ENCODE results near the gene TGFBR3. TPM values are rescaled to one million over a fixed set of nuclear protein-coding genes. Genes with fewer than 3 reads are reported as not detected.

TGFBR3 gene
- polyA plus RNA-seq, 1 experiment: 8.2 TPM

DNA sequence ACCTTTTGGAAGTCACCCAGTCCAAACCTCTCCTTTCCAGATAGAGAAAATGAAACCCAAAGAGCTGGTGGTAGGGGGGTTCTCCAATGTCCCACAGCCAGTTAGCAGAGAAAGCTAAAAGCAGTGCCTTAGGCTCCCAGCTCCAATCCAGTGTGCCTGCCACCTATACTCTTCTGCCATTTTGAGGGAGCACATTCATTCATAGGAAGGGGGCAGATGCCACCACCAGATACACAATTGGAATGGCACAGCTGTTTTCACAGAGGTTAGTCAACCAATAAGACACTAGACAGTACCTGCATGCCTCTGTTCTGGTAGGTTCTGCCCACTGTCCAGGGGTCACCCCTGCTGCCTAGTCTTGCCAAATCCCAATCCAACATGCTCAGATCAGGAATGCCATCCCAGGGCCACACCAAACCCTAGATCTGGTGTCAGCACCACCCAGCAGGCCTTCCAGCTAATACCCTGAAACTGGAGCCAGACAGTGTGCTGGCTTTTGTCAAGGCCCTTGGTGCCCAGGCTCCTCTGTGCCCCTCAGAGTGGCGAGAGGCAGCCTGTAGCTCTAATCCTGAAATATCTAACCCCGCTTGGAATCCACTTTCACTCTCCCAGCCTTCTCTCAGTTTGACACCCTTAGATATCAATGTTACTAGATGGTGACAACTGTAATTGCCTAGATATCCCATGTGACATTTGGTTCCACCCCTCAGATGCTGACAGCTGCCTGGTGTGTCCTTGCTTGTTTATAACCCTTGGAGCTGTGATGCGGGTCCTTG lies 178.6 kb downstream of the TGFBR3 start:
- Histone ChIP-seq H3K27me3 (ENCODE audit: control insufficient read depth, insufficient read depth, low read length) (no peaks in the 10 kb centered on the region), H3K36me3 (ENCODE audit: control insufficient read depth, insufficient read depth, low read length) (peaks cover 7% of the 10 kb centered on the region; the same call in 1 of the 2 replicates), H3K4me3 (ENCODE audit: low read depth, low read length) (no peak overlapping the region)
- POLR2A ChIA-PET: no interaction called here
- CTCF ChIA-PET: interaction anchor here (0.6 kb wide), 1 partner anchor 9 kb away, joined by 3 read pairs; no protein-coding TSS in a partner anchor
- no peak for DNase-seq (ENCODE audit: low read depth)
- TF ChIP-seq, protein P1, sequence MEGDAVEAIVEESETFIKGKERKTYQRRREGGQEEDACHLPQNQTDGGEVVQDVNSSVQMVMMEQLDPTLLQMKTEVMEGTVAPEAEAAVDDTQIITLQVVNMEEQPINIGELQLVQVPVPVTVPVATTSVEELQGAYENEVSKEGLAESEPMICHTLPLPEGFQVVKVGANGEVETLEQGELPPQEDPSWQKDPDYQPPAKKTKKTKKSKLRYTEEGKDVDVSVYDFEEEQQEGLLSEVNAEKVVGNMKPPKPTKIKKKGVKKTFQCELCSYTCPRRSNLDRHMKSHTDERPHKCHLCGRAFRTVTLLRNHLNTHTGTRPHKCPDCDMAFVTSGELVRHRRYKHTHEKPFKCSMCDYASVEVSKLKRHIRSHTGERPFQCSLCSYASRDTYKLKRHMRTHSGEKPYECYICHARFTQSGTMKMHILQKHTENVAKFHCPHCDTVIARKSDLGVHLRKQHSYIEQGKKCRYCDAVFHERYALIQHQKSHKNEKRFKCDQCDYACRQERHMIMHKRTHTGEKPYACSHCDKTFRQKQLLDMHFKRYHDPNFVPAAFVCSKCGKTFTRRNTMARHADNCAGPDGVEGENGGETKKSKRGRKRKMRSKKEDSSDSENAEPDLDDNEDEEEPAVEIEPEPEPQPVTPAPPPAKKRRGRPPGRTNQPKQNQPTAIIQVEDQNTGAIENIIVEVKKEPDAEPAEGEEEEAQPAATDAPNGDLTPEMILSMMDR (IDR thresholded peaks at IDR 0.05; ENCODE audit: insufficient read depth, low read depth, low read length): no peak

DNA sequence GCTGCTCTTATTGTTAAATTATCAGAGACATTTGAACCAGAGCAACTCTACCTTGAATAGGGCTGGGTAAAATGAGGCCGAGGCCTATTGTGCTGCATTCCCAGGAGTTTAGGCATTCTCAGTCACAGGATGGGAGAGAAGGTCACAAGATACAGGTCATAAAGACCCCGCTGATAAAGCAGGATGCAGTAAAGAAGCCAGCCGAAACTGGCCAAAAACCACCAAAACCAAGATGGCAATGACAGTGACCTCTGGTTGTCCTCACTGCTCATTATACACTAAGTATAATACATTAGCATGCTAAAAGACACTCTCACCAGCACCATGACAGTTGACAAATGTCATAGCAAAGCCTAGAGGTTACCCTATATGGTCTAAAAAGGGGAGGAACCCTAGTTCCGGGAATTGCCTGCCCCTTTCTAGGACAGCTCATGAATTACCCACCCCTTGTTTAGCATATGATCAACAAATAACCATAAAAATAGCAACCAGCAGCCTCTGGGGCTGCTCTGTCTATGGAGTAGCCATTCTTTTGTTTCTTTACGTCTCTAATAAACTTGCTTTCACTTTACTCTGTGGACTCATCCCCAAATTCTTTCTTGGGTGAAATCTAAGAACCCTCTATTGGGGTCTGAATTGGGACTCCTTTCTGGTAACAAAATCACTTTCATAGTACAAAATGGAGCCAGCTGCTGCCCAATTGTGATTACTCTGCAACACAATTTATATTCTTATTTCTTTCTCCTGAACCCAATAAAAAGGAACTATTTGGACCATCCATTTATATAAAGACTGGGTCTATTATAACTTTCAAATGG lies 179.6 kb downstream of the TGFBR3 start:
- TF ChIP-seq, protein P1 (IDR thresholded peaks at IDR 0.05; ENCODE audit: insufficient read depth, low read depth, low read length): no peak
- CTCF ChIA-PET: interaction anchor here (0.6 kb wide), 1 partner anchor 10 kb away, joined by 3 read pairs; no protein-coding TSS in a partner anchor
- peaks cover 7% of the 10 kb centered on the region; the same call in 1 of the 2 replicates for H3K36me3 ChIP-seq (ENCODE audit: control insufficient read depth, insufficient read depth, low read length)
- H3K27me3 ChIP-seq (ENCODE audit: control insufficient read depth, insufficient read depth, low read length): no peaks in the 10 kb centered on the region
- POLR2A ChIA-PET: no interaction called here
- no peak overlapping the region for H3K4me3 ChIP-seq (ENCODE audit: low read depth, low read length)
- no peak for DNase-seq (ENCODE audit: low read depth)

DNA sequence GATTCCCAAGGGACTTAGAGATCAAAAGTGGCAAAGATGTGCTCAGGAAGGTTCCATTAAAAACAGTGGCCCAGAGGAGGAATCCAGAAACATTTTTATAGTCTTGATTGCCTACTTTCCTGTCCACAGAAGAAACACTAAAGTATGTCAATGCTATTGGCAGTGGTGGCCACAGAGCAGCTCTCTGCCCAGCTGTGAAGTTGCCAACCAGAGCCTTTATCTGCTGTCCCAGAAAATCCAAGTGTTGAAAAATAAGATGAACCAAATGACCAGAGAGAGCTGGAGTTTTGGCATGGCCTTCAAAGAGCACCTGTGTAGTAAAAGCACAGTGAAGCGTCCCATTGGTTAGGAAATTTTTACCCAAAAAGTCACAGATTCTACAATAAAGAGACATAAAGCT lies 181.2 kb downstream of the TGFBR3 start:
- H3K4me3 ChIP-seq (ENCODE audit: low read depth, low read length): no peak overlapping the region
- DNase-seq (ENCODE audit: low read depth): no peak
- peaks cover 7% of the 10 kb centered on the region; the same call in 1 of the 2 replicates for H3K36me3 ChIP-seq (ENCODE audit: control insufficient read depth, insufficient read depth, low read length)
- ChIA-PET CTCF (no interaction called here), POLR2A (no interaction called here)
- no peaks in the 10 kb centered on the region for H3K27me3 ChIP-seq (ENCODE audit: control insufficient read depth, insufficient read depth, low read length)
- TF ChIP-seq, protein P1 (IDR thresholded peaks at IDR 0.05; ENCODE audit: insufficient read depth, low read depth, low read length): no peak

DNA sequence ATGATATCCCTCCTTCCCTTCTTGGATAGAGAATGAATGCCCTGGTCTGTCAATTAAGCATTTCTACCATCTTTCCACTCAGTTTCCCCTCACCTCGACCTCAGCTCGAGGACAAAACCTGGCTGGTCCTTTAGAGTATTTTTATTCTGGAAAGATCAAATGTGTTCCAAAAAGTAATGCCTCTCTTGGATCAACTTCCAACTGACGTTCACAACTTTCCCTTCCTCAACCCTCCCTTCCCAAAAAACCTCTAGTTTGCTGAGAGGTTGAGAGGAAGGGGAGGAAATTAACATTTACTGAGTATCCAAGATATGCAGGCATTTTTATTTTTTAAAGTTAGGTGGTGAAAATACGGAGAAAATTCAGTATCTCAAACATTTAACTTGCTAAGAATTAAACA lies 182.9 kb downstream of the TGFBR3 start:
- ChIA-PET CTCF (no interaction called here), POLR2A (no interaction called here)
- H3K4me3 ChIP-seq (ENCODE audit: low read depth, low read length): no peak overlapping the region
- no peaks in the 10 kb centered on the region for H3K27me3 ChIP-seq (ENCODE audit: control insufficient read depth, insufficient read depth, low read length)
- no peak for DNase-seq (ENCODE audit: low read depth)
- TF ChIP-seq, protein P1 (IDR thresholded peaks at IDR 0.05; ENCODE audit: insufficient read depth, low read depth, low read length): no peak
- 0 out of 2 replicates have a peak, but pooled peaks cover 5% of the 10 kb centered on the region for H3K36me3 ChIP-seq (ENCODE audit: control insufficient read depth, insufficient read depth, low read length)

DNA sequence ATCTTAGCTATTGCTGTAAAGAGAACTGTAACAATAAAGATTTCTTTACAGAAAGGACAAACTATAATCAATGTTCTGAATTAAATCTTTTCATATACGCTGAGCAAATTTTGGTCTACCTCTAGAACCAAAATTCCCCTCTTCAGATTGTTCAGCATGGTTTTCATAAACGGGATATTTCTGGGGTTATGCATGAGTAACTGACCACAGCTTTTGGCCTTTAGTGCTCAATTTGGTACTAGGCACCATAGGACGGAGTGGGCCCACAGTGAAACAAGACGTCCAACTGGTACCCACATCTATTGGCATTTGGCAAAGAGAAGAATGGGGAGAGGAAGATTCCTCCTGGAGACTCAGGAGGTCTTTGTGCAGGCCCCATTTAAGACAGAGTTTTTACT lies 184.5 kb downstream of the TGFBR3 start:
- H3K36me3 ChIP-seq (ENCODE audit: control insufficient read depth, insufficient read depth, low read length): no peaks in the 10 kb centered on the region
- CTCF ChIA-PET: interaction anchor here (0.8 to 2.2 kb wide), 2 partner anchors 9 to 51 kb away, joined by 3 to 9 read pairs; no protein-coding TSS in a partner anchor
- POLR2A ChIA-PET: no interaction called here
- TF ChIP-seq, protein P1 (IDR thresholded peaks at IDR 0.05; ENCODE audit: insufficient read depth, low read depth, low read length): no peak
- no peaks in the 10 kb centered on the region for H3K27me3 ChIP-seq (ENCODE audit: control insufficient read depth, insufficient read depth, low read length)
- DNase-seq (ENCODE audit: low read depth): no peak
- no peak overlapping the region for H3K4me3 ChIP-seq (ENCODE audit: low read depth, low read length)
